Suprapubic skin (tissue), 4 donors: Measurements from ENCODE around the gene MED31.

Source experiments
- CTCF ChIP-seq, 2 donors: fragments of 200-600 bp in 1 of 2; fragments of 450-650 bp in 1 of 2; sonication (generic) in 1 of 2; IDR thresholded peaks; one replicate each; pipeline ENCODE4 v1.5.1; 2016 to 2019; ENCODE audit warnings: antibody characterized with exemption in 2 of 2, mild to moderate bottlenecking in 1 of 2, moderate library complexity in 1 of 2
- POLR2A ChIP-seq, 2 donors: fragments of 450-650 bp; IDR thresholded peaks; one replicate each; pipeline ENCODE4 v1.6.1; 2017; ENCODE audit warnings: antibody characterized with exemption in 2 of 2, mild to moderate bottlenecking in 2 of 2, moderate library complexity in 2 of 2
- POLR2AphosphoS5 ChIP-seq, 3 donors: sonication (generic); formaldehyde crosslinking; IDR thresholded peaks; one replicate each; pipeline ENCODE4 v1.6.1; 2017; ENCODE audit warnings: antibody characterized with exemption in 3 of 3

DNA sequence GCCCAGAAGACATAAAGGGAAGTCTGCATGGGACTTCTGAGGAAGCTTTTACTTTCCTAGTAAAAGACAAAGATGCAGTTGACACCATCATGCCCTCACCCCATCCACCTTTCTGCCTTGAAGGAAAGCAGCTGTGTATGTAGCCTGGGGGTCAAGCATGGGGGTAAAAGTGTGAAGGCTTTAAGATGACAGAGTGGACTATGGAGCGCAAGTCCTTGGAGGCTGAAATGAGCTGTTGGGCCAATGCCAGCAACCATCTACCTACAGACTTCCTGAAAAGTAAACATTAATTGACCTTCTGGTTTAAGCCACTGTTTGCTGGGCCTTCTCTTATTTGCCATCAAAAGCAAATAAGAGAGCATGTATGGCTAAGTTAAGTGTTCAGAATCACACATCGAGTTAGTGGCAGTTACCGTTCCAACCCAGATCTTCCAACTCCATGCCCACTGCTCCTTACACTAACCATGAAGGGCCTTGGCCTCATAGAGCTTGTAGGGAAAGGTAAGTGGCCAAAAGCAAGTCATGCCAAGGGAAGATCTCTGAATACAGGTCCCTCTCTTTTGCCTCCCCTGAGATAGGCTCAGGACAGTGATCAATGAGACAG lies 31.8 kb upstream of the MED31 start:
- no peak for TF ChIP-seq CTCF (IDR thresholded peaks at IDR 0.05)
- no peak for TF ChIP-seq POLR2A (IDR thresholded peaks at IDR 0.05)
- no peak for TF ChIP-seq POLR2AphosphoS5 (IDR thresholded peaks at IDR 0.05)
